Ascending aorta (tissue), 2 donors: ENCODE results near the gene SLC49A4. TPM values are rescaled to one million over a fixed set of nuclear protein-coding genes. Genes with fewer than 3 reads are reported as not detected.

ENCODE experiments used
- DNase-seq, 2 donors: peaks; one replicate each; pipeline ENCODE4 v3.0.0-alpha.2; 2019; ENCODE audit warnings: low spot score in 2 of 2
- H3K27ac ChIP-seq, 2 donors: fragments of 200-600 bp; sonication (generic); one replicate each; pipeline ENCODE4 v1.5.1; 2016 to 2017; ENCODE audit warnings: mild to moderate bottlenecking in 1 of 2
- H3K27me3 ChIP-seq: fragments of 200-600 bp; sonication (generic); one replicate; pipeline ENCODE4 v1.5.1; 2017
- H3K36me3 ChIP-seq, 2 donors: fragments of 200-600 bp; sonication (generic); one replicate each; pipeline ENCODE4 v1.5.1; 2016
- H3K4me1 ChIP-seq, 2 donors: fragments of 200-600 bp; sonication (generic); one replicate each; pipeline ENCODE4 v1.5.1; 2016 to 2017; ENCODE audit warnings: mild to moderate bottlenecking in 1 of 2
- H3K4me3 ChIP-seq, 2 donors: fragments of 200-600 bp; sonication (generic); one replicate each; pipeline ENCODE4 v1.5.1; 2016 to 2017; ENCODE audit warnings: mild to moderate bottlenecking in 1 of 2
- H3K9me3 ChIP-seq, 2 donors: fragments of 200-600 bp; sonication (generic); one replicate each; pipeline ENCODE4 v1.5.1; 2016
- CTCF ChIP-seq, 3 experiments: fragments of 200-600 bp in 2 of 3; fragments of 450-650 bp in 1 of 3; sonication (generic) in 2 of 3; IDR thresholded peaks; one replicate each; pipeline ENCODE4 v1.5.1; 2016 to 2019; ENCODE audit warnings: antibody characterized with exemption in 3 of 3, mild to moderate bottlenecking in 1 of 3, moderate library complexity in 1 of 3
- intact Hi-C: fragments of 100-400 bp; cut with DNase I; formaldehyde crosslinking; loops from one replicate; pipeline ENCODE4 v1.15.1; 2023
- total RNA-seq: library from RNA; depleted of rRNA; stranded (reverse); fragments of >200 nt; gene quantifications from one replicate; pipeline ENCODE4 v1.1.0, GENCODE V29; 2016

The SLC49A4 gene
- total RNA-seq, 1 donor from 2014 or later = 3.2 TPM

DNA sequence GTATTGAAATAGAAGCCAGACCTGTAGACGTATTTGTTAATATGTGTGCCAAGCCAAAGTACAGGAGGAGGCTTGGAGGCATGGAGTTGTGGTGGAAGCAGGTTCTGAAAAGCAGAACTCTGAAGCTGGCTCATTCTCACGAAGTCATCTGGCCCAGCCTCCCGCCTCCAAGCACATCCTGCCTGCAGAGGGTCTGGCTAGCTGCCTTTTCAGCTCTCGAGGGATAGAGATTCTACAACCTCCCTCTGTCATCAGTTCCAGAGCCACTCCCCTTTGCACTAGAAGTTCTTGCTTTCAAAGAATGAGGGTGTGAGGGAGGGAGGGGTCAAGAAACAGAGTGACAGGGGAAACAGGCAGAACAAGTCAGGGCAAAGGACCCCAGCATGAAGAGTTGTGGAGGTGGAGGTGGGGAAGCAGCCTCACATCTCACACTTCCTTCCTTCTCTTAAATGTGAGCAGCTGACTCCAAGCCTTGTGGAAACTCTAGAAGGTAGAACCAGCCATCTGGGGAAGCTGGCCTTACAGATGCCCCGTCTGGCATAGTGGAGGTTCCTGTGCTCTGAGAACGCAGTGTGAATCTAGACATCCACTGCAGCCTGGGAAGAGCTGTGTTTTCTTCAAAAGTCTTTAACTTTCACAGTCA is 95.3 kb downstream of the SLC49A4 start:
- H3K9me3 ChIP-seq = no peaks in the 10 kb centered on the region
- DNase-seq = peak in 1 of 2 donors; percentile 71
- H3K4me1 ChIP-seq = peaks cover 0 to 9% of the 10 kb centered on the region in 2 donors
- H3K27ac ChIP-seq = no peak overlapping the region
- no peaks in the 10 kb centered on the region for H3K36me3 ChIP-seq
- H3K4me3 ChIP-seq = no peak overlapping the region
- no peak for TF ChIP-seq CTCF (IDR thresholded peaks at IDR 0.05)
- intact Hi-C loops = no loop called here
- no peaks in the 10 kb centered on the region for H3K27me3 ChIP-seq

DNA sequence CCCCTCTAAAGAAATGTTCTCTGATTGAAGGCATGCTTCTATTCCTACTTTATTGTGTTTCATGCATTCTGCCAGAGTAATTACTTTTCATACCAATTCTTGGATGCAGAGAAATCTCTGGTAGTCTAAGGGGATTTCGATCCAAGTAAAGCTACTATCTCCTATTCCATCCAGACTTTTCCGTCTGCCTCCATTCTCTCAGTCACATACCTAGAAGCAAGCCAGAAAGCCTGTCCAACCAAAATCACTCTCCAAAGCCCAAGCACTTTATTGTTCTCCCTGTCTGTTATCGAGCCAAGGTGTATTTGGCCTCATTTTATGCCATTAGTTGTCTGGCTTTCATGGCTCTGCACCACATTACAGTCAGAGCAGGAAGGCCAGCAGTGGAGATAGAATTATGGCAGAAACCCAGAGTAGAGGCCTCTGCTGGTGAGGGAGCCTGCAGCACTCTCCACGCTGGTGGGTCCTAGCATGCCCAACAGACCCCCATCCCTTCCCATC is 95.9 kb downstream of the SLC49A4 start:
- Histone ChIP-seq H3K9me3 (no peaks in the 10 kb centered on the region), H3K4me1 (peaks cover 0 to 9% of the 10 kb centered on the region in 2 donors), H3K4me3 (no peak overlapping the region), H3K27me3 (no peaks in the 10 kb centered on the region), H3K27ac (no peak overlapping the region), H3K36me3 (no peaks in the 10 kb centered on the region)
- intact Hi-C loops = no loop called here
- no peak for TF ChIP-seq CTCF (IDR thresholded peaks at IDR 0.05)
- no peak for DNase-seq

GRCh38 chr3:122892118-122892960 is 97.5 kb downstream of the SLC49A4 start:
- Histone ChIP-seq H3K36me3 (no peaks in the 10 kb centered on the region), H3K27ac (no peak overlapping the region), H3K9me3 (no peaks in the 10 kb centered on the region), H3K27me3 (no peaks in the 10 kb centered on the region), H3K4me1 (peaks cover 0 to 9% of the 10 kb centered on the region in 2 donors), H3K4me3 (no peak overlapping the region)
- intact Hi-C loops = no loop called here
- no peak for TF ChIP-seq CTCF (IDR thresholded peaks at IDR 0.05)
- DNase-seq = no peak

DNA sequence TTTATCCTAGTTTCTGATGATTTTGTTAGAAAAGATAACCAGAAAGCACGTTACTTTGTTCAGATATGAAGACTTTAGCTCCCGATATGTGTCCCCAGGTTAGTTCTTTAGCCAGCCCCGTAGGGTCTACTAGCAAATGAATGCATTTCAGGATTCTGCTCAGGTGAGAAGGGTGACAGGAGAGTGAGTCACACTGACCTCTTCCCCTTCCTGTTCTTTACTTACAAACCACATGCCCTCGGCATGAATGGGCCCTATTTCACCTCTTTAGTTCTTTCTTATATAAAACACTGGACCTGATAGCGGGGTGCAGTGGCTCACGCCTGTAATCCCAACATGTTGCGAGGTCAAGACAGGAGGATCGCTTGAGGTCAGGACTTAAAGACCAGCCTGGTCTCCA is 98.4 kb downstream of the SLC49A4 start:
- no peaks in the 10 kb centered on the region for H3K36me3 ChIP-seq
- no peaks in the 10 kb centered on the region for H3K27me3 ChIP-seq
- H3K9me3 ChIP-seq = no peaks in the 10 kb centered on the region
- H3K4me1 ChIP-seq = peaks cover 0 to 9% of the 10 kb centered on the region in 2 donors
- H3K4me3 ChIP-seq = no peak overlapping the region
- intact Hi-C loops = no loop called here
- no peak overlapping the region for H3K27ac ChIP-seq
- DNase-seq = no peak
- TF ChIP-seq CTCF (IDR thresholded peaks at IDR 0.05) = no peak

GRCh38 chr3:122893754-122894668 is 99.1 kb downstream of the SLC49A4 start:
- Histone ChIP-seq H3K27me3 (no peaks in the 10 kb centered on the region), H3K4me3 (no peak overlapping the region), H3K9me3 (no peaks in the 10 kb centered on the region), H3K36me3 (no peaks in the 10 kb centered on the region), H3K27ac (no peak overlapping the region), H3K4me1 (peaks cover 0 to 9% of the 10 kb centered on the region in 2 donors)
- no peak for DNase-seq
- no peak for TF ChIP-seq CTCF (IDR thresholded peaks at IDR 0.05)
- intact Hi-C loops = no loop called here
